A673 (cell line): Measurements from ENCODE around the gene SYCN. TPM values are rescaled to one million over a fixed set of nuclear protein-coding genes. Genes with fewer than 3 reads are reported as not detected.

Experiments
- BruUV-seq: library from RNA; stranded (reverse); fragments of 400-500 nt; replicated peaks from 2 replicates; lab custom pipeline; 2021; lab: Mats Ljungman, UMichigan
- CTCF ChIA-PET: fragments of 300-600 bp; sonication (Branson Sonifier 250); formaldehyde crosslinking; loops from one replicate; lab custom pipeline; 2022; ENCODE audit warnings: antibody characterized with exemption; lab: Charles Lee
- POLR2A ChIA-PET: fragments of 300-600 bp; sonication (Branson Sonifier 250); formaldehyde crosslinking; loops from one replicate; lab custom pipeline; 2022; ENCODE audit warnings: antibody characterized with exemption; ENCODE audit not compliant: low non-redundant PET; lab: Charles Lee
- DNase-seq: peaks from one replicate; pipeline ENCODE4 v3.0.0-alpha.2; 2015; ENCODE audit warnings: low spot score
- H3K27ac ChIP-seq: fragments of 200-600 bp; sonication (generic); 2 replicates; pipeline ENCODE4 v1.5.1; 2016; ENCODE audit warnings: mixed run types, low read depth, mild to moderate bottlenecking, mixed read lengths, antibody characterized with exemption, low read length; ENCODE audit not compliant: poor library complexity, severe bottlenecking
- H3K27me3 ChIP-seq: fragments of 200-600 bp; sonication (generic); replicated peaks from 2 replicates; pipeline ENCODE4 v1.6.1; 2017; ENCODE audit warnings: mixed run types, low read depth, mild to moderate bottlenecking, mixed read lengths, antibody characterized with exemption, low read length; ENCODE audit not compliant: insufficient read depth, poor library complexity
- H3K36me3 ChIP-seq: fragments of 200-600 bp; sonication (generic); 2 replicates; pipeline ENCODE4 v1.6.1; 2016; ENCODE audit warnings: mixed run types, mild to moderate bottlenecking, mixed read lengths, antibody characterized with exemption, low read length; ENCODE audit not compliant: insufficient read depth, poor library complexity, severe bottlenecking
- H3K4me1 ChIP-seq: fragments of 200-600 bp; sonication (generic); 2 replicates; pipeline ENCODE4 v1.6.1; 2017; ENCODE audit warnings: mixed run types, mild to moderate bottlenecking, mixed read lengths, antibody characterized with exemption, low read length; ENCODE audit not compliant: insufficient read depth, poor library complexity, severe bottlenecking
- H3K4me3 ChIP-seq: fragments of 200-600 bp; sonication (generic); 2 replicates; pipeline ENCODE4 v1.5.1; 2016; ENCODE audit warnings: low read depth, mixed run types, mild to moderate bottlenecking, mixed read lengths, low read length; ENCODE audit not compliant: poor library complexity, severe bottlenecking
- H3K9me3 ChIP-seq: fragments of 200-600 bp; sonication (generic); 2 replicates; pipeline ENCODE4 v1.6.1; 2016; ENCODE audit warnings: mixed run types, low read depth, mild to moderate bottlenecking, mixed read lengths, antibody characterized with exemption, low read length; ENCODE audit not compliant: poor library complexity, severe bottlenecking
- CTCF ChIP-seq: fragments of 300-800, 200-600 bp; sonication (generic); conservative IDR thresholded peaks from 2 replicates; pipeline ENCODE4 v1.5.1; 2017; ENCODE audit warnings: low read depth, mild to moderate bottlenecking, antibody characterized with exemption, low read length, moderate library complexity, mixed read lengths
- EZH2 ChIP-seq: fragments of 200-600 bp; sonication (generic); IDR thresholded peaks from 2 replicates; pipeline ENCODE4 v1.6.1; 2017; ENCODE audit warnings: borderline replicate concordance, low read depth, mild to moderate bottlenecking, mixed read lengths, antibody characterized with exemption, low read length; ENCODE audit not compliant: poor library complexity, severe bottlenecking
- intact Hi-C: fragments of 100-400 bp; cut with micrococcal nuclease; formaldehyde crosslinking; loops from one replicate; pipeline ENCODE4 v1.10.0; 2022; ENCODE audit not compliant: unreplicated experiment
- total RNA-seq: library from RNA; stranded (reverse); gene quantifications from 2 replicates; pipeline ENCODE4 v1.2.3, GENCODE V29; 2021

SYCN gene
- total RNA-seq, 1 experiment from 2014 or later: not detected

- Histone ChIP-seq H3K27me3 (no peaks in the 10 kb centered on the region), H3K4me3 (no peak overlapping the region), H3K9me3 (no peaks in the 10 kb centered on the region), H3K36me3 (peaks cover 5% of the 10 kb centered on the region), H3K4me1 (no peaks in the 10 kb centered on the region), H3K27ac (no peak overlapping the region)
- intact Hi-C loops: no loop called here
- TF ChIP-seq EZH2: no peak
- TF ChIP-seq CTCF: no peak
- BruUV-seq: no TSS peak
- no peak for DNase-seq
- POLR2A ChIA-PET: no interaction called here
- CTCF ChIA-PET: no interaction called here
These were observed 21.0 kb downstream of the SYCN start for GRCh38 chr19:39183104-39183503.

- Histone ChIP-seq H3K27ac (no peak overlapping the region), H3K9me3 (no peaks in the 10 kb centered on the region), H3K36me3 (peaks cover 8% of the 10 kb centered on the region), H3K4me1 (no peaks in the 10 kb centered on the region), H3K4me3 (no peak overlapping the region), H3K27me3 (no peaks in the 10 kb centered on the region)
- no TSS peak for BruUV-seq
- ChIA-PET POLR2A (no interaction called here), CTCF (no interaction called here)
- TF ChIP-seq CTCF (no peak), EZH2 (no peak)
- intact Hi-C loops: no loop called here
- DNase-seq: no peak
These were observed 21.9 kb downstream of the SYCN start for GRCh38 chr19:39182174-39182505.

GRCh38 chr19:39181500-39182173, 22.4 kb downstream of the SYCN start:
- no TSS peak for BruUV-seq
- no peak for DNase-seq
- intact Hi-C loops: no loop called here
- POLR2A ChIA-PET: no interaction called here
- TF ChIP-seq CTCF (no peak), EZH2 (no peak)
- Histone ChIP-seq H3K27me3 (no peaks in the 10 kb centered on the region), H3K9me3 (no peaks in the 10 kb centered on the region), H3K4me1 (no peaks in the 10 kb centered on the region), H3K4me3 (no peak overlapping the region), H3K27ac (no peak overlapping the region), H3K36me3 (peaks cover 8% of the 10 kb centered on the region)
- CTCF ChIA-PET: no interaction called here
